Erythroblast (primary cell): Measurements from ENCODE around the gene OR6N2.
A peak's percentile ranks its signal among the peaks of the same experiment; 100 is the strongest.

ENCODE experiments used
- DNase-seq, 2 experiments: peaks; one replicate each; lab custom pipeline; 2025; lab: John Stamatoyannopoulos, UW
- GATA1 ChIP-seq: IDR thresholded peaks from 2 replicates; pipeline ENCODE4 v1.6.1; 2011; ENCODE audit warnings: low read depth, mild to moderate bottlenecking, control low read depth, low read length, moderate library complexity
- POLR2A ChIP-seq: IDR thresholded peaks from 2 replicates; pipeline ENCODE4 v1.6.1; 2011; ENCODE audit warnings: mild to moderate bottlenecking, low read length

Gene OR6N2, protein sequence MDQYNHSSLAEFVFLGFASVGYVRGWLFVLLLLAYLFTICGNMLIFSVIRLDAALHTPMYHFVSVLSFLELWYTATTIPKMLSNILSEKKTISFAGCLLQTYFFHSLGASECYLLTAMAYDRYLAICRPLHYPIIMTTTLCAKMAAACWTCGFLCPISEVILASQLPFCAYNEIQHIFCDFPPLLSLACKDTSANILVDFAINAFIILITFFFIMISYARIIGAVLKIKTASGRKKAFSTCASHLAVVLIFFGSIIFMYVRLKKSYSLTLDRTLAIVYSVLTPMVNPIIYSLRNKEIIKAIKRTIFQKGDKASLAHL

DNA sequence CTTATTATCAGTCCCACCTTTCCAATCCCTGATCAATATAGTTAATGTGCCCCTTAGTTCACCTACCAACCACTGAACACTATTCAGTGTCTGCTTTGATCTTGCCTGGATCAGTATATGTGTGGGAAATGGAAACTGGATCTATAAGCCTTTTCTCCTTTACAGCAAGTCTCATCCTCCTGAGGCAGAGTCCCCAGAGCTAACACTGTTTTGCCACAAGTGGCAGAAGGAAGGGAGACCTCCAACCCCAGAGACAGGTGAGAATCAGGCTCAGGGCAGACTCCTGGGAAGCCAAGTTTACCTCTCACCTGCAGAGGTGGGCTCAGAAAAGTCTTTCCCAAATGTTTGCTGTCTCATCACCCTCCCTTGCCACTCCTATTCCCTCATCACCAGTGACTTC, at the start of gene OR6N2:
OR6N2 (minus strand) TSS at position 101 of the 400 bp plus-strand sequence. CDS start 3,569 bp downstream, outside the sequence.
- TF ChIP-seq POLR2A (no peak), GATA1 (no peak)

DNA sequence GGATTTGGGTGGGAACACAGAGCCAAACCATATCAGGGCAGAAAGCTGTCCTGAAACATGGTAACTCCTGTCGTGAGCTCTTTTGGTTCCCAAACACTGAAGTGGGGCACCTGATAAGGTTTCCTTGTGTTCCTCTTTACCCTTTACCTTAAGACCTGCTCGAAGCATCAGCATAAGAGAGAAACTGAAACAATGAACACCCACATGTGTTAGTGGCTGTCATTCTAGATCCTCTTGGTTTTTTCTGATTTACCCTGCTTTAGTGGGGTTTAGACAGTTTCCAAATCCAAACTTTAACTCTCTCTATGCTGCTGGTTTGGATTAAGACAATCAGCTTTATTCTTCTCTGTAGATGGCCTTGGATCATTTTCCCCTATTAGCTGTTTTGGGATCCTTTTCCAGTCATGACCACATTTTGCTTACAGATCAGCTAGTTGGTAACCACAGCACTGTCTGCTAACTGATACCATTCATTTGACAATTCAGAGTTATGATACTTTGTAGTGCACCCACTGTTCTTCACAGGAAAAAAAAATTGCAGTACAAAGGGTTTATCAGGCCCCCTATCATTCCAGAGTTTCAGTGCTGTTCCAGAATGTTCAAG, 49.2 kb upstream of the OR6N2 start:
- DNase-seq, result no peak
- TF ChIP-seq POLR2A (no peak), GATA1 (no peak)

More for the DNA sequence above, at the start of gene OR6N2:
- no peak for DNase-seq

DNA sequence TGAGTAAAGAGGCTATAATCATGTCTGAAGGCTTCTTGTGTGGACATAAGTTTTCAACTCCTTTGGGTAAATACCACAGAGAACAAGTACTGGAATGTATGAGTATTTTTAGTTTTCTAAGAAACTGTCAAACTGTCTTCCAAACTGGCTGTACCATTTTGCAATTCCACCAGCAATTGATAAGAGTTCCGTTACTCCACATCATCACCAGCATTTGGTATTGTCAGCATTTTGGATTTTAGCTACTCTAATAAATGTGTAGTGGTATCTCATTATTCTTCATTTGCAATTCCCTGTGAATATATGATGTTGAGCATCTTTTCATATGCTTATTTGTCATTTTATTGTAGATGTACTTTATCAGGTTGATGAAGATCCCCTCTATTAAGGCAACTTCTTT, 40.7 kb upstream of the OR6N2 start:
- DNase-seq, result no peak
- no peak for TF ChIP-seq POLR2A
- TF ChIP-seq GATA1, result no peak

DNA sequence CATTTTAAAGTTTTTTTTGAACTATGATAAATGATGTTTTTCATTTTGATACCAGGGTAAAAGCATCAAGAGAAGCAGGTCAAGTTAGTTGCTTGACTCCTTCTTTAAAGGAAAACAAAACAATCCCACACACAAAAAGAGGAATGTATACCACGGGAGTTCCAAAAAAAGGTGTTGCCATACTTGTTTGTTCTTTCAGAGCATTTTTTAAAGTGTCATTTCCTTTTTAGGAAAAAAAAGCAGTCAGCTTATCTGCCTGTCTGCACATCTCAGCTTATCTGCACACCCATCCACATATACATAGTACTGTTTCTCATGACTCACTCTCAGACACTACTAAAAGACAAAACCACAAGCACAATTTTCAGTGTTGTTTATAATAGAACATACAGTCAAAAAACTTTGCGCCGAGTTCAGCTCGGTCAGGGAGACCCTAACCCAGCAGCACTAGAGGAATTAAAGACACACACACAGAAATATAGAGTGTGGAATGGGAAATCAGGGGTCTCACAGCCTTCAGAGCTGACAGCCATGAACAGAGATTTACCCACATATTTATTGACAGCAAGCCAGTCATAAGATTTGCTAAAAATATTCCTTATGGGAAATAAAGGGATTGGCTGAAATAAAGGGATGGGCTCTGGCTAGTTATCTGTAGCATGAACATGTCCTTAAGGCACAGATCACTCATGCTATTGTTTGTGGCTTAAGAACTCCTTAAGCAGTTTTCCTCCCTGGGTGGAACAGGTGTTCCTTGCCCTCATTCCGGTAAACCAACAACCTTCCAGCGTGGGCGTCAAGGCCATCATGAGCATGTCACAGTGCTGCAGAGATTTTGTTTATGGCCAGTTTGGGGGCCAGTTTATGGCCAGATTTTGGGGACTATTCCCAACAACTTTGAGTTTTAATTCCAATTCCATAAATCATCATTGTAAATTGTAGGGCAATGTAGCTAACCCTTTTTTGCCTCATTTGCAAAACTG, 38.7 kb upstream of the OR6N2 start:
- peak; percentile 41 for TF ChIP-seq GATA1
- peak; percentile 25 for TF ChIP-seq POLR2A
- peak; percentile 74 to 89 for DNase-seq

DNA sequence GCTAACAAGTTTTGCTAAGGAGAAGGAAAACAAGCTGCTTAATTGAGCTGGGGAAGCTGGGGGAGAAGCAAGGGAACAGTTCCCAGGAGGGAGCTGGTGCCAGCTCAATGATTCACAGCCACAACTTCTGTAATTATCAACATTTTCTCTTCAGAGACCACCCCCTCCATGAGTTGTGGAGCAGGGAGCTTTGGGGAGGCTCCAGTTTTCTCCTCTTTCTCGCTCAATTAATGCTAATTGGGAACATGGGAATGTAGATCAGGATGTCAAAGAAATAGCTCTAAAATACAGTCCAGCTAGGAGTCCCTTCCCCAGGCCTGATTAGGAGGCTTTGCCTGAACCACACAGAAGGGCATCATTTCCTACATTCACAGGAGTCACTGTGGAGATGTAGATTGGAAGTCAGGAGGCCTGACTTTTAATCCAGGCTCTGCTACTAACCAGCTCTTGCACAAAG, 38.0 kb upstream of the OR6N2 start:
- no peak for TF ChIP-seq GATA1
- TF ChIP-seq POLR2A, result peak; percentile 2
- DNase-seq, result peak in 1 of 2 experiments; percentile 68

DNA sequence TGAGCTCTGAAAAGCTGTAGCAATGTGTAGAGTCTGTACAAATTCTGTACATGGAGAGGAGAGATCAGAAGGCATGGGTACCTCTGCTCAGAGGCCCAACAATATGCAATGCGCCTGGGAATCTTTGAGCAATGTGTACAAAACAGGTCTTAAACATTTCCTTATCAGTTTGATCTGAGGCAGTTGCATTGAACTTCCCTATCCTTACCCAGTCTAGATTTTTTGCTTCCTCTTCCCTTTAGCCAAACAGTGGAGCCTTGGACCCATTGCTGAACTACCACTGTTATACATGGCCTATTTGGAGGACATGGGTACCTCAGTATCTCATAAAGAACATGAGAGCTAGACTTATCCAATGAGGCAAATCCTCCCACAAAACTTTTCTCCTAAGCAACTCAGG, 37.6 kb upstream of the OR6N2 start:
- peak; percentile 29 to 40 for DNase-seq
- TF ChIP-seq GATA1, result no peak
- no peak for TF ChIP-seq POLR2A

DNA sequence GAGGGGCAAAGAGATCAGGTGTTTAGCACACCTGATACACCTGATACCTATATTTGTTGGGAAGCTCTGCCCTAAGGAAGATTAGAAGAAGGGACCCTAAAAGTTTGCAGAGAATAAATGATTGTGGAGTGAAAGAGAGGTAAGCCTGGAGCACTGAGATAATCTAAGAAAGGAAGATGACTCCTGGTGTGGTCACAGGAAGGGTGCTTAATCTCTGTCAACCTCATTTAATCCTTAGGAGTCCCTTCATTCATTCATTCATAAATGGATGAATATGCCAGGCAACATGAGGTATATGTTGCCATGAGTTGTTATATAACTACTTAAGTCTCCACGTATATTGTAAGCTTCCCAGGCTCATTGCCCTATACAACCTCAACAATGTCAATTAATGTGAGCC, 34.0 kb upstream of the OR6N2 start:
- TF ChIP-seq POLR2A, result no peak
- no peak for TF ChIP-seq GATA1
- peak in 1 of 2 experiments; percentile 6 for DNase-seq

DNA sequence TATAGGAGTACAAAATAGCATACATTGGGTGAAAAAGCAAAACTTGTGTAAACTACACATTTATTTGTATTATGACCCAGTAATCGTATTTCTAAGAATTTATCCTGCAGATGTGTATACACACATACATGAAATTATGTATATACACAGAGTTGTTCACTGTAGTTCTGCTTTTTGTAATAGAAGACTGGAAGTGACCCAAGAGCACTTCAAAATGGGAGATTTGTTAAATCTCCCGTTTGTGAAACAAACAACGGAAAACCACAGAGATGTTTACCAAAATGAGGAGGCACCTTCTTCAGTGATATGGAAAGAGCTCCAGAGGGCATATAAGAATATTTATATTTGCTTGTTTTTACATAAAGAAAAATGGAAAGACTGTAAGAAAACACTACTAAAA, 32.2 kb upstream of the OR6N2 start:
- no peak for DNase-seq
- TF ChIP-seq POLR2A, result no peak
- no peak for TF ChIP-seq GATA1

DNA sequence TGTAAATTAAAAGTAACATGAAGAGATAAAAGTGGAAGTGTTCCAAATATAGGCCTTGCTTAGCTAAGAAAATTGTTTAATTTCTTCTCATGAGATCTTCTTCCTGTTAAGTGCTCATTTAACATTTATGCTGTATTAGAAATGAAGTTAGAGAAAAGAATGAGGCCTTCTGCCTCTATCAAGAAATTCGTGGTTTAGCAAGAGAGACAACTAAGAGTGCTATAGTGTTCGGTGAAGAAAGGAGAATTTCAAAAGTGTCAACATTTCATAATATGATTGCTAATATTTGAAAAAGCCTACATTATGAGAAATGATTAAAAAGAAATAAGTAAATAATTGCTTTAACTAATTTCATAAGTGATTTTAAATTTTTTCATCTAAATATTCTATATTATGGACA, 31.3 kb upstream of the OR6N2 start:
- TF ChIP-seq GATA1 (no peak), POLR2A (no peak)
- no peak for DNase-seq

DNA sequence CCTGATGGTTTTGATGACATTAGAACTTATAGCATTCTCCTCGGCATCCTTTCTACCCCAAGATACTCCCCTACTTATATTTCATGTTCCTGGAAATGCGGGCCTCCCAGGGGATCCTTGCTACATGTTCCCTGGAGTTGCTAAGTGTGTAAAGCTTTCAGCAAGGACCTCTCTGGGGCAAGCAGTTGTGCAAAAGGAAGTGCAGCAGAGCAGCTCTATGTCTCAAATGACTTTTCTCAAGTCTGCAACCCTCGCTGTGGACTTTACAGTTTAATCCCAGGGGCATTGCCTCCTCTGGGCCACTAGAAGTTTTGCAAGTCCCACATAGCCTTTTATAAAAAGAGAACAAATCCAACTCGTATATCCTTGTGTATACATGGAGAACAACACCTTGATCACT, 29.3 kb upstream of the OR6N2 start:
- DNase-seq, result no peak
- TF ChIP-seq POLR2A, result no peak
- no peak for TF ChIP-seq GATA1

DNA sequence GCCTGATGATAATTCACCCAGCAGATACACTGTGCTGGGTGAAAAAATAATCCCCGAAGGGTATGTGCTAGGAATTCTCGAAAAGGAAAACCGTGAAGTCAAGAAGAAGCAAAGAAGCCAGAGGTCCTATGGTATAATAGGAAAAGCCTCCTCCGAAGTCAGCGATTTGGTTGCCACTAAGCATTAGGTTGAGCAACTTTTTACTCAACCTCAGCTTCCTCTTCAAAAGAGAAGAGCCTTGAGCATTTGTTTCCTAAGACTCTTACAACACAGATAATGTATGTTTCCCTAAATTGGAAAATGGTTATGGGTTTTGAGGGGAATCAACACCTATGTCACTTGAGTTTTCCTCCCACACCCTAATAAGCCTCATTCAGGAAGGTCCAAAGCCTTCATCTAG, 28.9 kb upstream of the OR6N2 start:
- no peak for DNase-seq
- TF ChIP-seq POLR2A, result no peak
- no peak for TF ChIP-seq GATA1

DNA sequence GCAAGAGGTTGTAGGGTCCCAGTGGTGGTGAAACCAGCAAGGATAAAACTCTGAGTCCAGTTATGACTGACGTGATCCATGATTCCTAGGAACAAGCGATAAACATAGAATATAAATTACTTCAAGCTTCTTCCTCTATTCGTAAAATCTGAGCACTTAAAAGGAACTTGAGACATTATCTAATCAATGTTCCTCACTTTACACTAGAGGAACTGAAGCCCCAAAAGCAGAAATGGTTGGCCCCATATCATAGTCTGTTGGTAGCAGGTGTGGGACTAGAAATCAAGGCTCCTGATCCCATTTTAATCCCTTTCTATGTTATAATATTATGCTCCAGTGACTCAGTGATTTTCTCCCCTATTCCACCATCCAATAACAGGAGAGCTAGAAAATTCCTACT, 28.3 kb upstream of the OR6N2 start:
- DNase-seq, result no peak
- TF ChIP-seq POLR2A (no peak), GATA1 (no peak)

DNA sequence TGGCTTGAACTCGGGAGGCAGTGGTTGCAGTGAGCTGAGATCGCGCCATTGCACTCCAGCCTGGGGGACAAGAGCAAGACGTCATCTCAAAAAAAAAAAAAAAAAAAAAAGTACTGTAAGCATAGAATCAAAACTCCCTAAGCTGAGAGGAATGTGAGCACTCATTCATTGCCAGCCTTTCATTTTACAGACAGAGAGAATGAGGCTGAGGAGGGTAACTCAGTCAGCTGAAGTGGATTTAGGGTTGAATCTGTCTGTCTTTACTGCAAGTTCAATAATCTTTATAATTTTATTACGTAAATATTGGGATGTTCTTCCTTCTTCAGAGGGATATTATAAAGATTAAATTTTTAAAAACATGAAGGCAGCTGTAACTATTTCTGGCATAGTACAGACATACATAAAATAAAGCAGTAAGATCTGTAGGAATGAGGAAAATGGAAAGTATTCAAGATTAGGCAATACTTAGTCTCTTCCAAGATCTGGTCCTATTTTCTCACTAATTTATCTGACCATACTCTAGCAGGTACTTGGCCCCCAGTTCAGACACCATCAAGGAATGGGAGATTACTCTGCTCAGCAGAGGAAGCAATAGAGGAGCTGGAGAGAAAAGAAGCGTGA, 26.0 kb upstream of the OR6N2 start:
- DNase-seq, result no peak
- TF ChIP-seq GATA1 (no peak), POLR2A (no peak)

DNA sequence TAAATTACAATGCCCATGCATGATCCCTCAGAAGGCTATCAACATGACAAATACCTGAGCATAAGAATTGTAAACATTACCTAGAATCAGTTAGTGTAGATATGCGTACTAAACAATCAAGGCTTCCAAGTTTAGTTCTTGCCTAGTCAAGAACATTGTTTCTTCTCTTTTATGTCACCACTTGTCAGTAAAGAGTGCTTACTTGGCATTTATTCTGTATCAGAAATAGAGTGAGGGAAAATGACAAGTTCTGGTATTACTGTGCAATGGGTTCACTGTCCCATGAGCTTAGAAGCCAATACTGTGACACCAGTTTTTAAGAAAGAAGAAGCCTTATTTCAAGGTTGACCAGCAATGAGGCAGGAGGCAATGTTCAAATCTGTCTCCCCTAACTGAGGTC, 22.7 kb upstream of the OR6N2 start:
- no peak for TF ChIP-seq GATA1
- TF ChIP-seq POLR2A, result no peak
- DNase-seq, result no peak
